ENCODE results near the gene DGUOK.

DNA sequence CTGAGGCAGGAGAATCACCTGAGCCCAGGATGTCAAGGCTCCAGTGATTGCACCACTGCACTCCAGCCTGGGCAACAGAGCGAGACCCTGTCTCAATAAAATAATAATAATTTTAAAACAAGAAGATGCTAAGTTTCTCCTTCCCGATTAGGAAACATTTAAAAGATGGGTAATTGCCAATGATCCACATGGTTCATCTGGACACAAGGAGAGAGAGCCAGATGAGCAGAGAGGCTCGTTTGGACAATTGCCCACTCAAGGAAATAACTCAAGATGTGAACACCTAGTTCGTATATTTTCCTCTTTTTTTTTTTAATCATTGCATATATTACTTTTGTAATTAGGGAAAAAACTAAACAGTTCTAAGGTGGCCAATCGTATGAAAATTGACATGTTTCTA is 37.5 kb upstream of the DGUOK start:
- TF ChIP-seq, protein P1, sequence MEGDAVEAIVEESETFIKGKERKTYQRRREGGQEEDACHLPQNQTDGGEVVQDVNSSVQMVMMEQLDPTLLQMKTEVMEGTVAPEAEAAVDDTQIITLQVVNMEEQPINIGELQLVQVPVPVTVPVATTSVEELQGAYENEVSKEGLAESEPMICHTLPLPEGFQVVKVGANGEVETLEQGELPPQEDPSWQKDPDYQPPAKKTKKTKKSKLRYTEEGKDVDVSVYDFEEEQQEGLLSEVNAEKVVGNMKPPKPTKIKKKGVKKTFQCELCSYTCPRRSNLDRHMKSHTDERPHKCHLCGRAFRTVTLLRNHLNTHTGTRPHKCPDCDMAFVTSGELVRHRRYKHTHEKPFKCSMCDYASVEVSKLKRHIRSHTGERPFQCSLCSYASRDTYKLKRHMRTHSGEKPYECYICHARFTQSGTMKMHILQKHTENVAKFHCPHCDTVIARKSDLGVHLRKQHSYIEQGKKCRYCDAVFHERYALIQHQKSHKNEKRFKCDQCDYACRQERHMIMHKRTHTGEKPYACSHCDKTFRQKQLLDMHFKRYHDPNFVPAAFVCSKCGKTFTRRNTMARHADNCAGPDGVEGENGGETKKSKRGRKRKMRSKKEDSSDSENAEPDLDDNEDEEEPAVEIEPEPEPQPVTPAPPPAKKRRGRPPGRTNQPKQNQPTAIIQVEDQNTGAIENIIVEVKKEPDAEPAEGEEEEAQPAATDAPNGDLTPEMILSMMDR (conservative IDR thresholded peaks at IDR 0.05 in 1 of 2, IDR thresholded peaks at IDR 0.05 in 1 of 2; ENCODE audit: extremely low read depth in 1 of 2, insufficient read depth in 1 of 2, low read depth in 1 of 2, low read length in 2 of 2), result no peak
- no peak for TF ChIP-seq EZH2 (IDR thresholded peaks at IDR 0.05; ENCODE audit: borderline replicate concordance, low read length)

All from mammary epithelial cell (primary cell).